Trophoblast cell (in vitro differentiated cells and primary cell): ENCODE data around the gene CDHR3.

ENCODE experiments used
- DNase-seq, 2 donors: peaks; one replicate each; pipeline ENCODE4 v3.0.0-alpha.2; 2016
- H2AFZ ChIP-seq: 2 replicates; pipeline ENCODE4 v1.6.1; 2013; ENCODE audit warnings: low read length, moderate library complexity, mild to moderate bottlenecking; ENCODE audit not compliant: insufficient read depth, poor library complexity
- H2AK5ac ChIP-seq: 2 replicates; pipeline ENCODE4 v1.6.1; 2013; ENCODE audit warnings: mild to moderate bottlenecking, low read length
- H2BK120ac ChIP-seq: 2 replicates; pipeline ENCODE4 v1.6.1; 2013; ENCODE audit warnings: low read length, mild to moderate bottlenecking, moderate library complexity; ENCODE audit not compliant: insufficient read depth, poor library complexity
- H2BK12ac ChIP-seq: 2 replicates; pipeline ENCODE4 v1.6.1; 2013; ENCODE audit warnings: mild to moderate bottlenecking, low read length, moderate library complexity
- H2BK5ac ChIP-seq: 2 replicates; pipeline ENCODE4 v1.6.1; 2013; ENCODE audit warnings: low read length, low read depth, moderate library complexity, mild to moderate bottlenecking; ENCODE audit not compliant: poor library complexity
- H3K14ac ChIP-seq: 2 replicates; pipeline ENCODE4 v1.6.1; 2013; ENCODE audit warnings: mild to moderate bottlenecking, low read length
- H3K18ac ChIP-seq: 2 replicates; pipeline ENCODE4 v1.6.1; 2013; ENCODE audit warnings: mild to moderate bottlenecking, low read length
- H3K23ac ChIP-seq: 2 replicates; pipeline ENCODE4 v1.6.1; 2013; ENCODE audit warnings: low read length
- H3K27ac ChIP-seq: 2 replicates; pipeline ENCODE4 v1.5.1; 2013; ENCODE audit warnings: low read depth, mild to moderate bottlenecking, inconsistent platforms, low read length, moderate library complexity
- H3K27me3 ChIP-seq: 2 replicates; pipeline ENCODE4 v1.6.1; 2013; ENCODE audit warnings: inconsistent platforms, mild to moderate bottlenecking, low read length, moderate library complexity; ENCODE audit not compliant: insufficient read depth
- H3K36me3 ChIP-seq, 2 experiments: 1 replicate in 1 of 2; 2 replicates in 1 of 2; pipeline ENCODE4 v1.6.1; 2013; ENCODE audit warnings: low read length in 2 of 2, mild to moderate bottlenecking in 2 of 2, moderate library complexity in 1 of 2; ENCODE audit not compliant: insufficient read depth in 2 of 2, control insufficient read depth in 1 of 2
- H3K4ac ChIP-seq: 2 replicates; pipeline ENCODE4 v1.6.1; 2013; ENCODE audit warnings: low read depth, mild to moderate bottlenecking, low read length, moderate library complexity
- H3K4me1 ChIP-seq, 2 experiments: 1 replicate in 1 of 2; 2 replicates in 1 of 2; pipeline ENCODE4 v1.6.1; 2013; ENCODE audit warnings: low read length in 2 of 2, mild to moderate bottlenecking in 2 of 2, moderate library complexity in 1 of 2; ENCODE audit not compliant: insufficient read depth in 2 of 2, control insufficient read depth in 1 of 2
- H3K4me2 ChIP-seq: 2 replicates; pipeline ENCODE4 v1.6.1; 2013; ENCODE audit warnings: inconsistent platforms, mild to moderate bottlenecking, low read length, moderate library complexity
- H3K4me3 ChIP-seq: 2 replicates; pipeline ENCODE4 v1.5.1; 2013; ENCODE audit warnings: mild to moderate bottlenecking, low read depth, low read length, inconsistent platforms
- H3K79me1 ChIP-seq: one replicate; pipeline ENCODE4 v1.6.1; 2013; ENCODE audit warnings: low read length
- H3K79me2 ChIP-seq: 2 replicates; pipeline ENCODE4 v1.6.1; 2013; ENCODE audit warnings: low read length, mild to moderate bottlenecking; ENCODE audit not compliant: control insufficient read depth, insufficient read depth, poor library complexity
- H3K9ac ChIP-seq: 2 replicates; pipeline ENCODE4 v1.6.1; 2013; ENCODE audit warnings: mild to moderate bottlenecking, low read length
- H3K9me3 ChIP-seq: 2 replicates; pipeline ENCODE4 v1.6.1; 2013; ENCODE audit warnings: low read depth, mild to moderate bottlenecking, control low read depth, inconsistent platforms, low read length; ENCODE audit not compliant: insufficient read depth
- H4K12ac ChIP-seq: 2 replicates; pipeline ENCODE4 v1.6.1; 2013; ENCODE audit warnings: low read depth, mild to moderate bottlenecking, low read length, moderate library complexity
- H4K8ac ChIP-seq: 2 replicates; pipeline ENCODE4 v1.6.1; 2013; ENCODE audit warnings: low read depth, mild to moderate bottlenecking, low read length, moderate library complexity
- H4K91ac ChIP-seq: one replicate; pipeline ENCODE4 v1.6.1; 2013; ENCODE audit warnings: low read depth, mild to moderate bottlenecking, low read length, moderate library complexity
- WGBS: extraction: QIAGEN DNeasy Blood & Tissue Kit; methylation state at CpG from one replicate; pipeline ENCODE4 v1.1.7; 2013; ENCODE audit warnings: missing lambda C conversion rate; ENCODE audit not compliant: insufficient read length, insufficient coverage; ENCODE audit errors: extremely low coverage; 5-methylcytosine and 5-hydroxymethylcytosine counted together

The CDHR3 gene

DNA sequence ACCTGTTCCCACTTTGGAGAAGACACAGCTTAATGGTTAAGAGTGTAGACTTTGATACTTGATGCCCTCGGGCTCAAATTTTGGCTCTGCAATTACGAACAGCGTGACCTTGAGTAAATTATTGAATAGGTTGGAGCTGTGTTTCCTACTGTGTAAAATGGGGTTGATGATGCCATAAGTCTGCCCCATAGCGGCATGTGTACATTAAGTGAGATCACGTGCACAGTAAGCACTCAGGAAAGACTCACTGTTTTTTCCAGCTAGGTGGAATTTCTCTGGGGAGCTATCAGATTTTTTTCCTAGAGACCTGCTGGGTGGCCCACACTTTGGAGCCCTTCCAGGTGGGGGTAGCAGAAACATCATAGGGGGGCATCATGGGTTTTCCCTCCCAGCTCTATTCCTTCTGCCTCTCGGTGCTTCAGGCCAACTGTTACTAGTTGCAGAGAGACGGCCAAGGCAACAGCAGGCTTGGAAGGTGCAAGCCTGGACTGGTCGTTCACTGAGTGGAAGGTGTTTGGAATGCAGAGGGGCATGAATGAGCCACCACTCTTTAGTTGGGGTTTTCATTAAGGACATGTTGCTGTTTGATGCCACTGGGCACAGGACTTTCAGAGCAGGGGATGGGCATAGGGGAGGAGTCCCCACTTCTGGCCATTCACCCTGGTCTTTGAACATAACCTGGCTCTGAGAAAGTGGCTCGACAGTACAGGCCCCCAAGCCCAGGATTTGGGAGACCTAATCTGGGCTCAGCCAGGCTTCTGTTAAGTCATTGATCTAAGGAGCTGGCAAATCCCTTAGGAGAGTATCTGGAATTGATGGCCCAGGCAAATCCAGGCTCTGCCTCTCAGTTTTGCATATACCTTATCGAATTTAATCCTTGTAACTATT is 85.0 kb downstream of the CDHR3 start:
- Histone ChIP-seq H2AK5ac (no peak overlapping the region), H2BK120ac (no peak overlapping the region), H4K91ac (no peak overlapping the region), H3K27me3 (no peaks in the 10 kb centered on the region), H3K9me3 (no peaks in the 10 kb centered on the region), H3K23ac (no peak overlapping the region), H3K4me3 (no peak overlapping the region), H2BK12ac (no peak overlapping the region), H3K14ac (no peak overlapping the region), H3K4me1 (peaks cover 6 to 13% of the 10 kb centered on the region in 2 experiments), H3K79me1 (no peaks in the 10 kb centered on the region), H3K9ac (no peak overlapping the region), H3K18ac (no peak overlapping the region), H2AFZ (no peak overlapping the region), H3K79me2 (no peaks in the 10 kb centered on the region), H3K4me2 (no peak overlapping the region), H3K27ac (no peak overlapping the region), H3K36me3 (no peaks in the 10 kb centered on the region), H3K4ac (no peak overlapping the region), H4K8ac (no peak overlapping the region), H4K12ac (no peak overlapping the region), H2BK5ac (no peak overlapping the region)
- no peak for DNase-seq
- no CpG with 5 or more reads among the region's 10 CpGs for WGBS

DNA sequence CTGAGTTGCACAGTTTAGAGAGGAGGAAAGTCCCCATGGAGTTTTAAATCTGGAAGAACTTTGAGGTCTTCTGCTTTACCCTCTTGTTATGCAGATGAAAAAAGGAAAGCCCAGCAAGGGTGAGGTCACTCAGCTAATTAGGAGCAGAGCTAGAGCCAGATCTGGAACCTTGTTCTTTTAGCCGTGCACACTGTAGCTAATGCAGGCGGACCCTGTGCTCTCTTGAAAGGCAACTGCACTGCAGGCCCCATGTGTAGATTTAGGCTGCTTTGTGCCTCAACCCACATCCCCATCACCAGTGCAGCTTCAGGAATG is 85.6 kb downstream of the CDHR3 start:
- Histone ChIP-seq H3K79me1 (no peaks in the 10 kb centered on the region), H2AK5ac (no peak overlapping the region), H4K8ac (no peak overlapping the region), H3K9me3 (no peaks in the 10 kb centered on the region), H3K79me2 (no peaks in the 10 kb centered on the region), H2BK120ac (no peak overlapping the region), H3K18ac (no peak overlapping the region), H3K23ac (no peak overlapping the region), H2AFZ (no peak overlapping the region), H2BK5ac (no peak overlapping the region), H3K9ac (no peak overlapping the region), H4K12ac (no peak overlapping the region), H3K4me2 (no peak overlapping the region), H2BK12ac (no peak overlapping the region), H3K27ac (no peak overlapping the region), H3K14ac (no peak overlapping the region), H3K4me1 (peaks cover 6 to 13% of the 10 kb centered on the region in 2 experiments), H3K4me3 (no peak overlapping the region), H4K91ac (no peak overlapping the region), H3K27me3 (no peaks in the 10 kb centered on the region), H3K4ac (no peak overlapping the region), H3K36me3 (no peaks in the 10 kb centered on the region)
- no CpG with 5 or more reads among the region's 2 CpGs for WGBS
- no peak for DNase-seq

DNA sequence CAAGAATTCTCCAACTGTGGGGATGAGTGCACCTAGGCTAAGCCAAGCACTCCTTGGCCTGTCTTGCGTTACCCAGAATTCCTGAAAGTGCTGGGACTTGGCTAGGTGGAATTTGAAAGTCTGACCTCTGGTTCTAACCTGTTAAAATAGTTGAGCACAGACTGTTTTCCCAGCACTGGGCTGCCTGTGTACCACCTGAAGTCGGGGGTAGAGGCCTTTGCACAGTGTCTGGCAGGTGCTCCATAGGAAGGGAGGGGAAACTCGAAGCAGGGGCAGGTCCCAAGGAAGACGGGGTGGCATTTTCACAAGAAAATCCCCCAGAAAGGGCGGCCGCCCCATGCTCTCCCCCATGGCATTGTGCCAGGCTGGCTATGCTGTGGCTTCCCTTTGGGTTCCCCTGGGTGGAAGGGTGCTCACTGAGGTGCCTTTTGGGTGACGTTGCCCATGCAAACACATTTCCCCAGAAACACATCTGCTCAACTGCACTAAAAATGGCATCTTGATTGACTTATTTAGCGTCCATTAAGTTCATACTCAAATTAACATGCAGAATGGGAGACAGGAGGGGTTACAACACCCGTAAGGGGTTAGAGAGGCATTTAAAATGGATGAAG is 86.2 kb downstream of the CDHR3 start:
- Histone ChIP-seq H2AFZ (no peak overlapping the region), H3K18ac (no peak overlapping the region), H2BK12ac (no peak overlapping the region), H3K9ac (no peak overlapping the region), H3K9me3 (no peaks in the 10 kb centered on the region), H4K91ac (no peak overlapping the region), H3K14ac (no peak overlapping the region), H3K4me3 (no peak overlapping the region), H3K23ac (no peak overlapping the region), H3K27me3 (no peaks in the 10 kb centered on the region), H4K12ac (no peak overlapping the region), H3K79me1 (no peaks in the 10 kb centered on the region), H3K4me1 (peaks cover 6 to 13% of the 10 kb centered on the region in 2 experiments), H3K4ac (no peak overlapping the region), H3K4me2 (no peak overlapping the region), H2BK120ac (no peak overlapping the region), H2BK5ac (no peak overlapping the region), H3K27ac (no peak overlapping the region), H3K36me3 (no peaks in the 10 kb centered on the region), H4K8ac (no peak overlapping the region), H3K79me2 (no peaks in the 10 kb centered on the region), H2AK5ac (no peak overlapping the region)
- DNase-seq = no peak
- WGBS = no CpG with 5 or more reads among the region's 9 CpGs

DNA sequence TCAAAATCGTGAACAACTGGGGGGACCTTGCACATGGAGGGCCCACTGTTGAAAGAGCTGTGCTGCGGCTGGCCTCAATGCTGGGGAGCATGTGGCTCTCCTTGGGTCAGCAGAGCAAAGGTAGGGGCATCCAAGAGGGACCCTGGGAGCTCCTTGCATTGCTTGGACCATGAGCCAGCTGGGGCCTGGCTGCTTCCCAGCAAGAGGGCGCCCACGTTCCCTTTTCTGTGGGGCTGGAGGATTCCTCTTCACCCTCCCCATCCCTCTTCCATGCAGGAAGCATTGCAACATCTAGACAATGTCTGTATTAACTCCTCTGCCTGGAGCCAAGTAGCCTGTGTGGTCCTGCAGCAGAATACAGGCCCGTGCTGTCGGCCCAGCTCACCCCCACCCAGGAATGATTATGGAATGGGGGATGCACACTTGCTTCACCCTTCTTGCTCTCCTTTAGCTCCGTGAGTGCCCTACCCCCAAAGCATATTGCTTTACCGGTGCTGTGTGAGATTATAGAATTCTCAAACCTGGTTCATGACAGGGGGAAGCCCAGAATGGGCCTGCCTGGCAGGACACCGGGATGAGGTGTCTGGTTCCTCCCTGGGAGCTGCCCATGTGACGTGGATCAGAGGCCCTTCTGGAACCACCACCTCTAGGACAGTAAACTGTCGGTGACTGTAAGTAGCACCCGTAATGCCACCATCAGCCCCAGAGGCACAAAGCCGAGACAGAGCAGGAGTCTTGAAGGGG is 87.1 kb downstream of the CDHR3 start:
- Histone ChIP-seq H3K9me3 (no peaks in the 10 kb centered on the region), H3K27ac (no peak overlapping the region), H3K23ac (no peak overlapping the region), H2AFZ (no peak overlapping the region), H2BK120ac (no peak overlapping the region), H4K8ac (no peak overlapping the region), H3K4me3 (no peak overlapping the region), H3K4me2 (peak overlapping the region; percentile 15), H3K18ac (no peak overlapping the region), H4K12ac (no peak overlapping the region), H2BK12ac (no peak overlapping the region), H3K27me3 (no peaks in the 10 kb centered on the region), H2BK5ac (peak overlapping the region; percentile 7), H2AK5ac (no peak overlapping the region), H3K4ac (no peak overlapping the region), H3K79me1 (no peaks in the 10 kb centered on the region), H3K79me2 (no peaks in the 10 kb centered on the region), H3K36me3 (no peaks in the 10 kb centered on the region), H4K91ac (no peak overlapping the region), H3K9ac (no peak overlapping the region), H3K14ac (no peak overlapping the region), H3K4me1 (peaks cover 6 to 13% of the 10 kb centered on the region in 2 experiments)
- no CpG with 5 or more reads among the region's 13 CpGs for WGBS
- no peak for DNase-seq
